ENCODE results near the gene BEGAIN. TPM values are rescaled to one million over a fixed set of nuclear protein-coding genes. Genes with fewer than 3 reads are reported as not detected.
A peak's percentile ranks its signal among the peaks of the same experiment; 100 is the strongest.

BEGAIN gene
- polyA plus RNA-seq, 10 donors = 2.3 to 4.1 (median 3.5) TPM

DNA sequence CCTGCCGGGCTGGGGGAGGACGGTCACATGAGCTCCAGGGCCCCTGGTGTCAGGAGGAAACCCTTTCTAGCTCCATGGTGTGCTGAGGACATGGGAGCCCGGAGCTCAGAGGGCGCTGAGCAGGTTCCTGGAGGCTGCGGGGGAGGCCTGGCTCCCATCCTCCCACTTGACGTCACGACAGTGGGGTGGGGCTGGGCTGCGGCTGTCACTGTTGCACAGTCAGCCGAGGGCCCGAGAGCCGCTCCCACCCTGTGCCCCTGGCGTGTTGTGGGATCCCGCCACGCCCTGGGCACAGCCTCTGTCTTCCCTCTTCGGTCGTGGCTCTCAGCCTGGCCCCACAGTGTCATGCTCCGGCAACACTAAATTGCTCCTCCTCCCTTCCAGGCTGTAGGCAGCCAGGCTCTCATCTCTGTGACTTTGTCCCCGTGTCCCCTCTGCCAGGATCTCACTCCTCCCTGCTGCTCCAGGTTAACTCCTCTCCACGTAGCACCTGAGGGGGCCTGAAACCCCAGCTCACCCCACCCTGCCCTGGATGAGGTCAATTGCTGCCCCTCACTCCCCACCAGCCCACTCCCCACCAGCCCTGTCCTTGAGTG is 33.0 kb downstream of the BEGAIN start:
- DNase-seq = peak in 1 of 3 donors; percentile 60

DNA sequence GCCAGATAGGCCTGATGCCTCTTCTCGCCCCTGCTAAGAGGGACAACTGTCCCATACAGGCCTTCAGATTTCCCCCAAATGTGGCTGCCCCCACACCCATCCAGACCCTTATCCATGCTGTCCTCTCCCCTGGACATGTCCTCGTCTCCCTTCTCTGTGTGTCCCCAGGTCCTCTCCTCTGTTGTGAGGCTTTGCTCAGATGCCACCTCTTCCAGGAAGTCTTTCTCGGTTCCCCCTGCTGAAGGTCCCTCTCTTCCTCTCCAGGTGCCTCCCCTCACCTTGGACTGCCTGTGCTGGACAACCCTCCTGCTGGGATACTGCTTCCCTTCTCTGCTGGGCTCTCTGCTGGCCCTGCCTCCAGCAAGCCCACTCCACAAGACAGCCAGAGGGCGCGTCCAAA is 33.7 kb downstream of the BEGAIN start:
- no peak for DNase-seq

DNA sequence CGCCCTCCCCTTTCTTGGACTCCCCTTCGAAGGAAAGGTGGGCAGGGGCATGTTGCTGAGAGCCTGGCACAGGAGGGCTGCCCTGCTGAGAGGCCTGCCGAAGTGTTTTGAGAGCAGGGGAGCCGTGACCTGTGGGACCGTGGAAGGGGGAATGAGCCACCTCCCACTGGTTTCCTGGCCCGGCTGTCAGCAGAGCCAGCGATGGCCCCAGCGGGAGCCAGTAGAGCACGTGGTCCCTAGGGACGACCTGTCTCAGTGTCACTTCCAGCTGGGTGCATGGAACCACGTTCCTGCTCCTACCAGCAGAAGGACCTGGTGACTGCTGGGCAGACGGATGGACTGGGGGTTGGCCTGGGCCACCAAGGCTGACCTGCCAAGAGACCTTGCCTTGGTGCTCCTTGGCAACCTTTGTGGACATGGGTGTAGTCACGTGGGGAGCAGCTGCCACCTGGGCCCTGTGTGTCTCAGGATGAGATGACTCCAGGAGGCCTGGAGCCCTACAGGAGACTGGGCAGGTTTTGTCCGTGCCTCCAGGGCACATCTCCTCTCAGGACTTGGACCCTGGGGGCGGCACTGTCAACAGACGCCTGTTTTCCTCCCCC is 34.6 kb downstream of the BEGAIN start:
- no peak for DNase-seq

DNA sequence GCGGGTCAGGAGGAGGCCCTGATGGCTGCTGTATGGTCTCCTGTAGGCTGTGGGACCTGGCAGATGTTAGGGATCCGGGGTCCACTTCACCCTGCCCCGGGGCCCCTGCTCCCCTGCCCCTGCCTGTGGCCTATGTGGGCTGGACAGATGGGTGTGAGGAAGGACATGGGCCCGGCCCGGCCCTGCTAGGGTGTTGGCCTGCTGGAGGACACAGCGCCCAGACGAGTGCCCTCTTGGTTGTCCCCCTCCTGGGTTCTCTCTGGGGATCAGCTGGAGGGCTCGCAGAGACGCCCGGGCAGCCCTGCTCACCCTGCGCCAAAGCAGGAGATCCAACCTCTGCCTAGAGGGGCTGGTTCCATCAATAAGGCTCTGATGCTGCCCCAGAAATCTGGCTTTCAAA is 36.2 kb downstream of the BEGAIN start:
- no peak for DNase-seq

DNA sequence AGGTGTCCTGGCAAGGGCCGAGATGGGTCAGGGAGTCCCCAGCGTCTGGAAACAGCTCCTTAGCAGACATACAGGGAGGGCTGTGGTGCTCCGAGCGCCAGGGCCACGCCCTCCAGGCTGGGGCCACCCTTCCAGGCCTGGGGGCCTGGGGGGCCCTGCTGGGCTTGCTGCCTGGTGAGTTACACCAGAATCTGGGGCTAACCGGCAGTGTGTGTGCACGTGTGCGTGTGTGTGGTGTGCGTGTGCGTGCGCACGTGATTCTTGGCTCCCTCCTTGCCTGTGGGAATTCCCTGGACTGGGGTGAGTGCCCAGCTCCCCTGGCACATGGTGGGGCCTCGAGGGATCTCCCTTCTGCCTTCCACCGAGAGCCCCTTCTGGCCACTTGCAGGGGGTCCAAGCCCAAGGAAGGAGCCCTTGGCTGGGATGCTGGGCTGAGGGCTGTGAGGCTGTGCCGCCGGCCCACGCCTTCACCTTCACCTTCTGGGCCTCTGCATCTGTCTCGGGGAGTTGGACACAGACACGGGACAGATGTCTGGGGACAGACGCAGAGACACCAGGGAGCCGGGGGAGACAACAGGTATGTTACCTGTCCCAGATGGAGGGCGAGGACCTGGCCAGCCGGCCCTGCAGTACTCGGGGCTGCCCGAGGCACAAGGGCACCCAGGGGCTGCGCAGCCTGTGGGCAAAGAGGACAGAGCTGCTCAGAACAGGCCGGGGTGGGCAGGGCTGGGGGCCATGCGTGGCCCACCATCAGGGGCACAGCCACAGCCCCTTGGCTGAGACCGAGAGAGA is 37.2 kb downstream of the BEGAIN start:
- peak in 1 of 3 donors; percentile 40 for DNase-seq

DNA sequence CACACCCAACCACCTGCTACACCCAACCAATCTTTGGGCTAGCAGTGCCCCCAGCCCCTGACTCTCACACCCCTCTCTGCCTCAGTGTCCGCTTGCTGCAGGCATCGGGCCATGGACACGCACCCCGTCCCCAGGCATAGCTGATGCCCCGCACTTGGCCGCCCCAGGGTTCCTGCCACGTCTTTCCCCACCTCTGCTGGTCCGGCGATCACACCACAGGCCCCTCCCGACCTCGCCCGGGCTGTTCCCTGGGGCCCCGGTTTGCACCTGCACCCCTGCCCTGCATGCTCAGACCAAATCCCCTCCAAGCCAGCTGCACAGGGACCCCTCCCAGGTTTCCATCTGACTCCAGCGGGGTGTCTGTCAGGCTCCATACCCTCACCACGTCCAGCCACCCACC is 38.3 kb downstream of the BEGAIN start:
- DNase-seq = no peak

DNA sequence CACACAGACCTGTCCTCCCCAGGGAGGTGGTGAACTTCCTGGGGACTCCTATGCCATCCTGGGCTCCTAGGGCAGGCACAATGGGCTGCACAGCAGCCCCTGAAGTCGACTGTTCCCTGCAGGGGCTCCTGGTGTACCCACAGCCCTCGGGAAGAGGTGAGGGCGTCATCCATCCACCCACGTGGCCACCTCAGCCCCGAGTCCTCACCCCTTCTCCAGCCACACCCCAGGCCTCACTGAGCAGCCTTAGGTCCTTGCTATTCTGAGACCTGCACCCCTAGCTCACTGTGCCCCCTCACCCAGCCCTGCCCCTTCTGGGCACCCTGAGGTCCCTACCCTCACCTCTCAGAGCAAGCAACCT is 38.9 kb downstream of the BEGAIN start:
- DNase-seq = no peak

DNA sequence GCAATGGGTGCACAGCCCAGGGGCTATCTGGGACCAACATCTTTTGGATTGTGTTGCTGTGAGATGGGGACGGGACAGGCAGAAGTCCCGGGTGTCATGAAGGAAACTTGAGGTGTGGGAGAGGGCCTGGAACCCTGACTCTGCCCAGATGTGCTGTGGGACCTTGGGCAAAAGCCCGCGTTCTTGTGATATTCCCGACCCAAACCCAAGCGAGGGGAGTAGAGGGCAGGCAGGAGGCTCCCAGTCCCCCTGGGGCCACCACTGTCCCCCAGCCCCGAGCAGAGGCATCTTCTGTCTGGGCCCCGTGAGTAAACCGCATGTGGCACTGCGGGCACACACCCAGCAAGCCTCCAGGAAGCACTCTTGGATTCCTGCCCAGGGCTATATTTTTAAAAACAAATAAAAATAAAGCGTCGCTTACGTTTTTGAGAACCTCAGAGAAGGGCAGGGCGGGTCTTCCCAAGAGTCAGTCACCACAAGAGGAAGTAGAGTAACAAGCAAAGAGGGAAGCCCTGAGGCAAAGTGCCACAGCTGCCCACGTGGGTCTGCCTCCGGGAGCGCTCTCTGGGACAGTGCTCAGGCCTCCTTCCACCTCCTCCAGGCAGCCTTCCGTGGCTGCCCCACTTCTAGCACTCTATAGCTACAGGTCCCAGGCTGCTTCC is 39.5 kb downstream of the BEGAIN start:
- DNase-seq = peak in 1 of 3 donors; percentile 41

DNA sequence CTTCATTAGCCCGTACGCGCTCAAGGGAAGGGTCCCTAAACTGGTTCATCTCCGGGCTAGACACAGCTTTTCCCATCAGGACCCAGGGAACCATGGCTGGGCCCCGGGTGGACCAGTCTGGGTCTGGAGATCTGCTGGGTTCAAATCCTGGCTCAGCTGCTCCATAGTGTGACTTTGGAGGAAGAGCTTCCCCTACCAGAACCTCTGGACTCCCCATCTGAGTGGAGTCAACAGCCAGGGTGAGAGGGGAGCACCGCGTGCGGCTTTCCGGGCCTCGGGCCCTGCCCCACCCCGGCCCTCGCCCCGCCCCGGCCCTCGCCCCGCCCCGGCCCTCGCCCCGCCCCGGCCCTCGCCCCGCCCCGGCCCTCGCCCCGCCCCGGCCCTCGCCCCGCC is 41.2 kb downstream of the BEGAIN start:
- peak in 1 of 3 donors; percentile 38 for DNase-seq

DNA sequence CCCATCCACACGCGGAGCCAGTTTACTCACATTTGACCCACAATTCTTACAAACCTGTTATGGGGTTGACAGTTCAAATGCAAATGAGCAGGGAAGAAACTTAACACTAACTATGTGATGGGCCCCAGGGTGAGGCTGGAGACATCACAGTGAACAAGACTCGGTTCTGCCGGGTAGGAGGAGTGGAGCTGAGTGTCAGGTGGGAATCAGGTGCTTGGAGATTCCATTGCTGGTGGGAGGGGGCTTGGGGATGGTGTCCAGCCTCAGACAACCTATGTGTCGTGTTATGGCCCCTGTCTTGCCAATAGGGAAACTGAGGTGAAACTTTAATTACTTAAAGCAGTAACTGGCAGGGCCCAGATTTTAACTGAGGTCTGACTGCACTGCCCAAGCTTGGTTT is 41.9 kb downstream of the BEGAIN start:
- DNase-seq = no peak

DNA sequence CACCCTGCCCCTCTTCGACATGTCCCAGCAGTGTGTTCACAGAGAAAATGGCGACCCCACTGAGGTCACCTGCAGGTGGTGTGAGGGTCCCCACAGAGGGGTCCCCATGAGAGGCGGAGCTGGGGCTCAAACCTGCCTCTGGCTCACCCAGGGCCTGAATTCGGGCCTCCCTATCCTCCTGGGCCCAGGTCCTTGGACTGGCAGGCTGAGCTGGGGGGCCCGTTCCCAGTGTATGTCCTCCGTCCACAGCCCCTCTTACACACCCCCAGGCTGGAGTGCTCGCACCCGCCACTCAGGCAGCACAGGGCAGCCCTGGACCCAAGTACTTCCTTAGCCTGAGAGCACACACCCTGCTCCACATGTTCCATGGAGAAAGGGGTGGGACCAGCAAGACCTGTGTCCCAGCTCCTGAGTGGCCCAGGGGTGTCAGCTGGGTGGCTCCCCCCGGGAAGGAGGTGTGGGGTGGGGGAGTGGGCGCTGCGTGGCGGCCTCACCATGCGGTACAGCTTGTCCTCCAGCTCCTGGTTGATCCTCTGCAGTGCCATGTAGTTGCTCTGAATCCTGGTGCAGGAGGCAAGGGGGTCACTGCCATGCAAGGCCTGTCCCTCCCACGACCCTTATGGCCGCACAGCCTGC is 42.6 kb downstream of the BEGAIN start:
- DNase-seq = no peak

DNA sequence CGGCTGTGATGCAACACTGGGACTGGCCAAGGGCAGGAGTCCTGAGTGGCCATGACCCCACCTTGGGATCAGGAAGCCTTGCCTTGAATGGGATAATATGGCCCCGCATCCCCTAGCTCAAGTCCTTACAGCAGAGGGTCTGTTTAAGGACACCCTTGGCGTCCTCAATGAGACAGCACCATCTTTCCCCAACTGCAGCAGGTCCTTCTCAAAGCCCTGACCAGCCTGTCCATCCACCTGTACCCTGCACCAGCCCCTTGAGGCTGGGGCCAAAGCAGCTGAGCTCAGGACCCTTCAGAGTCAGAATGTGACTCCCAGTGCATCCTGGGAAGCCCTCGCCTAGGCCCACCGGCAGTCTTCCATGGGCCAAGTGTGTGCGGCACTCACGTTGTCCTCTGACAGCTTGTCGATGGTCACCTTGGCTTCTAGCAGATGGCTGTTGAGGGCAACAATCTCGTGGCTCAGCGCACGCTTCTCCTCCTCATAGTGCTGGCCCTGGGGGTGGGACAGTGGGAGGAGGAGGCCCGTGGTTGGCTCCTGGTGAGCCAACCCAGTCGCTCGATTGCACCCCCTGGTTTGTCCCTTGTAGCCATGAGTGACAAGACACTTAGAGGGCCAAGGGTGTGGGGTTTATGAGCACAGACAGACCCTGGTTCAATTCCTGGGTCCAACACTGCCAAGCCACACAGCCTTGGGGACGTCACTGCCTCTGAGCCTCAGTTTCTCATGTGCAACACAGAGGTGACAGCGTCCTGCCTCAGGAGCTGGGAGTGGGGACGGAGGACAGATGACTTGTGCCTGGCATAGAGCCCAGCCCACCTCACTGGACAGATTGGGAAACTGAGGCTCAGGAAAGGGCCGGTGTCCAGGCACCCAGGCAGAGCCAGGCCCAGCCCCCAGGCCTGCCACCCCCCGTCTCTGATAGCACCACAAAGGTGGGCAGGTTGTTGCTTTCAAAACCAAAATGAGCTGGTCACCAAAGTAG is 43.5 kb downstream of the BEGAIN start:
- DNase-seq = no peak

DNA sequence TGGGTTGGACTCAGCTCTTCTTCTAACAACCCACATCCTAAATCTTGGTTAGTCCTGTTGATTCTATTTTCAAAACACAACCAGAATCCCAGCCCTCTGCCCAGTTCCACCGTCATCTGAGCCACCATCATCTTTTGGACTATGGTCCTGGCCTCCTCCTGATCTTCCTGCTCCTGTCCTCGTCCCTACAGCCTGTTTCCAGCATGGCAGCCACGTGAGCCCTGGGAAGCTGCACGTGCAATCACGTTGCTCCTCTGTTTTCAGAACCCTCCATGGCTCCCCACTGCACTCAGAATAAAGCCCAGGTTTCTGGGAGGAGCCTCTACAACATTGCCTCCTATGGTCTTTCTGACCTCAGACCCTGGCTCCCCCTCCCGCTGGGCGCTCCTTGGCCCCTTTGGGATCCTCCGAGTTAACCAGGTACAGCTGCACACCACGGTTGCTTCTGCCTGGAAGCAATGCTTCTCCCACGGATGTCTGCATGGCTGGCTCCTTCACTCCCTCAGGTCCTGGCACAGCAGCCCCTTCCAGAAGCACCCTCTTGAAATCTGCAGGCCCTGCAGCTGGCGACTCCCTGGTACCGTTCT is 44.5 kb downstream of the BEGAIN start:
- no peak for DNase-seq

DNA sequence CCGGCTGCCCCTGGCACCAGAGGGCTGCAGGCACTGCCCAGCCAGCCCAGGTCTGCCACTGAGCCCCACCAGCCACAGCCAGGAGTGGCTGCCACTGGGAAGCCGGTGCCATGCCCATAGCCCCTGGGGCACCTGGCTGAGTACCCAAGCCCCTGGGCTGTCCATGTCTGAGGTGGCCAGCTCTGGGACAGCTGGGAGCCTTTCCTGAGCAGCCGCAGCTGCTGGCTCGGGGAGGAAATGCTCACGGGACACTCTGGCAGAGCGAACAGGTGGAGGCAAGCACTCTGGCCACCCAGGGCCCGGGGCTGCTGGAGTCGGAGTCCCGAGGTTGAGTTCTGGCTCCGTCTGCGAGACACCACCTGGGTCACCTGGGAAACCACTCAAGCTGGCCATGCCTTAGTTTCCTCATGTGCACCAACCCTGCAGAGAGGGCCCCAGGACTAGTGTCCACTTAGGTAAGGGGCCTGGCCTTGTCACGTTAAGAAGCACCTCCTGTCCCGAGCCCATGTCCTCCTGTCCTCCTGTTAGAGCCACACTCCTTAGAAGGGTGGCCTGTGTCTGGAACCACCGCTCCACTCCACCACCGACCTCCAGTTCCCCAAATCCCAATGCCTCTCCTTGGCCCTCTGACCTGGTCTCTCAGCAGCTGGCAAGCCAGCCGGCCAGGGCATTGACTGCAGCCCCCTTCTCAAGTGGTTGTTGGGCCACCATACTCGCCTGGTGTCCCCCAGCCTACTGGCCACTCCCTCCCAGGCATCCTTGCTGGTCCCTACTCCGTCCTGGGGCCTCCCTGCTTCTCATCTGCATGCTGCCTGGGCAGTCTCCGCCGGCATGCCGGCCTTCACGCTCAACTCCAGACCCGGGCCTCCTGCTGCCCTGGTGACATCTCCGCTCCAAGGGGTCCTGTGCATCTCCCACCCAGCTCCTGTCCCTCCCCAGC is 45.3 kb downstream of the BEGAIN start:
- DNase-seq = no peak

DNA sequence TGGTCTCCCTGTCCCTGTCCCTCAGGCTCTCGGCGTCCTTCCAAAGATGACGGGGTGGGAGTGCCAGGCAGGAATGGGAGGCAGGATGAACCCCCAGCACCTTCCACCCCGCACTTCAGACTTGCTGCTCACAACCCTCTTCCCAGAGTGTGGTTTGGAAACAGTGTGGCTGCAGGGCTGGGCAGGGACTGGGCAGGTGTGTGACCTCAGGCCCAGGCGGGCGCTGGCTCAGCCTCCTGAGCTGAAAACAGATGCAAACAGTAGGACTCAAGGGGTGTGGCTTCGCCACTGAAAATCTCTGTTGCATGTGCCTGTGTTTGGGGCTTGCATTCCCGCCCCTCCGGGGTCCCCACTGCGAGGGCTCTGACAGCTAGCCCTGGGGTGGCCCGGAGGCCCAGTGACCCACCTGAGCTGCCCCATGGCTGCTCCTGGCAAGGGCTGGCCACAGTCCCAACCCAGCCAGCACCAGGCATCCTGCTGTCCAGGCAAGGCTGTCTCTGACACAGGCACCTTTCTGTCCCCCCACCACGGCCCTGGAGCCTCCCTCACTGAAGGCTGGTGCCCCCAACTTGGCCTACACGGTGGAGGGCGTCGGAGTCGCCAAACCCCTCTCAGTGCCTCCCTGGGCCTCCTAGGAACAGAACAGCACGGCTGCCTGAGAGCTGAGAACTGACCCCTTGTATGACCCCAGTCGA is 46.1 kb downstream of the BEGAIN start:
- no peak for DNase-seq

DNA sequence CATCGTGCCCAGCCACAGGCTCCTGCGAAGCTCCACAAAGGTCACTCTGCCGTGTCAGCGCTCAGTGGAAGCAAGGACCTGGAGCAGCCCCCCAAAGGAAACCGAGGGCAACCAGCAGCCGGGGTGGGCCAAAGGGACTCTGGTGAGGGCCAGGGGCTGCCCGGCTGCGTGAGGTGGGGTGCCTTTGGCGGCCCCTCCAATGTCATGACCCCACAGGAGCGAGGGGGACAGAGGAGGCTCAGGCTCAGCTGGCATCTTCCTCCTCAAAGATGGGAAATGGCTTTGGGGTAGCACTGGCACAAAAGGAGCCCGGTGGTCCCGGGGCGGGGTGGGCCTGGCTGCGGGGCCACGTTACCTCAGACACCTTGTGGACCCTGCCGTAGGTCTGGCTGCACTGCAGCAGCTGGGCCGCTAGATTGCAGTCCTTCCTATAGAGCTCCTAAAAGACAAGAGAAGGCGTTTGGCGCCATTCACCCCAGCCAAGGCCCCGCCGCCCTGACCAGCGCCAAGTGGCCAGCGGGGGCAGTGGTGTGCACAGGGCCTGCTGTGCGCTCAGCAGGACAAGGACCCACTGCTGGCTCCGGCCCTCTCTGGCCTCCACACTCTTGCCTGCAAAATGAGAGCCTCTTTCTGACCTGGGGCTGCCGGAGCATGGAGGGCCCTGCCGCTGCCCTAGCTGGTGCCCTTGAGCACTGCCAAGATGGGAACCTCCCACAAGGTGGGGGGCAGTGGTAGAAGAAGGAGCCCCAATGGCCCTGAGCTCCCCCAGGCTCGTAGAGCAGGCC is 46.9 kb downstream of the BEGAIN start:
- peak in 1 of 3 donors; percentile 56 for DNase-seq

DNA sequence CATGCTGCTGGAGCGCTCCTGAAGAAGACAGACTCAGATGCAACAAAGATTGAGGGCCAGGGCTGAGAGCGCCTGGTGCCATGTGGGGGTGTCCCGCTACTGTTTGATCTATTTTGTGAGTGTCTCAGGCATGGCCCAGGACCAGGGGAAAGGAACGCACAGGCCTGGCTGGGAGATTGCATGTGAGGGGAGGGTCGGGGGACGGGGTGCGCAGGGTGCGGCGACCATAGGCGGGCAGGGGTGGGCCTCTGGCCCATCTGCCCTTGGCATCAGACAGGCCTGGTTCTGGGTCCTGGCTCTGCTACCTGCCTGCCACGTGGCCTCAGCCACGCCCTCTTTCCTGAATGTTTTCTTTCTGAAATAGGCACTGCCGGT is 47.5 kb downstream of the BEGAIN start:
- DNase-seq = no peak

Measured in muscle of back (tissue), 11 donors.